ENCODE measurements around the gene POLD4. TPM values are rescaled to one million over a fixed set of nuclear protein-coding genes. Genes with fewer than 3 reads are reported as not detected.

POLD4 gene
- total RNA-seq, 1 experiment from 2014 or later = 15.2 TPM

DNA sequence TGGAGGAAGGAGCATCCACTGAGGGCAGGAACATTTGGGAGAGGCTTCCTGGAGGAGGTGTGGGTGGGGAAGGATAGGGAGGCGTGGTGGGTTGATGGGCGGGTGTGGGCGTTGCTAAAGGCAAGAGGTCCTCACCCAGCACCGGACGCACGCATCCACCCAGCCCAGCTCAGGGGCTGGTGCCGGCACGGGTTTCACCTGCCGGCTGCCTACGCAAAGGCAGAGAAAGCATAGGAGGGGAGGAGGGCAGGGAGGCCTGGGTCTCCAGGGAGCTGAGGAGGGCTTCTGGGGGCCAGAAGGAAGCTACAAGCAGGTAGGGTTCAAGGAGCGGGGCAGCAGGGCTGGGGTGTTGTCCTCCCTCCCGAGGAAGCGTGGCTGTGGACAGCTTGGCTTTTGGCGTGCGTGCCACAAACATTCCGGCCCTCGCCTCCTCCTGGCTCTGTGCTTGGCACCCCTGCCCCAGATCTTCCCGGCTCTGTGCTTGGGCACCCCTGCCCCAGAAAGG, 42.2 kb downstream of the POLD4 start:
- DNase-seq (ENCODE audit: low spot score) = no peak
- in situ Hi-C loops (cut with HindIII; ENCODE audit: low sequenced_read_pairs) = loop anchor here (10.0 kb wide), 1 partner anchor 56 kb away; no protein-coding TSS in a partner anchor

DNA sequence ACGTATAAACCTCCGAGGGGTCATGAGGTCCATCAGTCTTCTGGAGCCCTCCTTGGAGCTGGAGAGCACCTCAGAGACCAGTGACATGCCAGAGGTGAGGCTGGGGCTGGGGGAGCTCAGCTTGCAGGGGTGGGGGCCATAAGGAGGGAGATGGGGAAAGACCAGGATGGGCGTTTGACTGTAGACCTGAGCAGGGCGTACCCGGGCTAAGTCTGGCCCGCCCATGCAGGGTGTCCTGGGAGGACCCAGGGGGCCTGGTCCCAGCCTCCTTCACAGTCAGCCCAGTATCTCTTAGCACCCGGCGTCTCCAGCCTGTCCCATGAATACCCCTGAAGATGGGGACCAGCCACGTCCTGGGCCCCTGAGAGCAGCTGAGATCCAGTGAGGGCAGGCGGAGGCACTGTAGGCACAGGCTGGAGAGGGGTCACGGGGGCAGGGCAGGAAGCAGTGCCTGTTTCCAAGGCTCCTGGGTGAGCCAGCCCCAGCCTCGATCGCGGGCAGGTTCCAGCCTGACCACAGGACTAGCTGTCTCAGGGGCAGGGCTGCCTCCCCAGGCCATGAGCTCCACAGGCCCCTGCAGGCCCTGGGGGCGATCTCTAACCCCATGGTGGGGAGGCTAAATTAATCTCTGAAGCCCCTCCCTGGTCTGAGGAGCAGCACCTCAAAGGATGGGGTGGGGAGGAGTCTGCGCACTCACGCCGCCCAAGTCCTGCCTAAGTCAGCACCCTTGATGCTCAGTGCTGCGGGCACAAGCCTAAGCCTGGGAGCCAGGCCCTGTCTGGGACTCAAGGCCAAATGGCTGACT, 42.9 kb downstream of the POLD4 start:
- no peak for DNase-seq (ENCODE audit: low spot score)
- in situ Hi-C loops (cut with HindIII; ENCODE audit: low sequenced_read_pairs) = loop anchor here (10.0 kb wide), 1 partner anchor 56 kb away; no protein-coding TSS in a partner anchor

DNA sequence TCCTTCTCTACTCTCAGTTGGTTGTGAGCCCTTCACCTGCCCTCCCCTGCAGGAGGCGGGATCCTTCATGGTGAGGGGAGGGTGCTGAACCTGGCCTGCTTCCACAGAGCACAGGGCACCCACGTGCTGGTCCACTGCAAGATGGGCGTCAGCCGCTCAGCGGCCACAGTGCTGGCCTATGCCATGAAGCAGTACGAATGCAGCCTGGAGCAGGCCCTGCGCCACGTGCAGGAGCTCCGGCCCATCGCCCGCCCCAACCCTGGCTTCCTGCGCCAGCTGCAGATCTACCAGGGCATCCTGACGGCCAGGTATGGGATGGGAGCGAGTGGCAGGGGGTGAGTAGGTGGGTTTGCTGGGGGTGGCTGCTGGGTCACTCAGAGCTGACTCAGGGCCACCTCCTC, 43.7 kb downstream of the POLD4 start:
- no peak for DNase-seq (ENCODE audit: low spot score)
- in situ Hi-C loops (cut with HindIII; ENCODE audit: low sequenced_read_pairs) = loop anchor here (10.0 kb wide), 1 partner anchor 55 kb away; no protein-coding TSS in a partner anchor

DNA sequence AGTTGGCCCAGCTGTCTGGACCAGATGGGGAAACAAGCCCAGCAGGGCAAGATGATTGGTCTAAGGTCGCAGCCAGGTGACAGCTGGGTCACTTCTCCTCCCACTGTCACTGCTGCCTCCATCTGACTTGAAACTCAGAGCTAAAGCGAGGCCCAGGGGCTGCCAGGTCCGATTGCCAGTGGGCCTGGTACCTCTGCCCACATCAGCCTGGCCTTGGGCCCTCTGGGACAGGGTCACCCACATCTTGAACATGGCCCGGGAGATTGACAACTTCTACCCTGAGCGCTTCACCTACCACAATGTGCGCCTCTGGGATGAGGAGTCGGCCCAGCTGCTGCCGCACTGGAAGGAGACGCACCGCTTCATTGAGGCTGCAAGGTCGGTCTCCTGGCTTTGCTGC, 44.2 kb downstream of the POLD4 start:
- DNase-seq (ENCODE audit: low spot score) = no peak
- in situ Hi-C loops (cut with HindIII; ENCODE audit: low sequenced_read_pairs) = no loop called here

GRCh38 chr11:67308031-67308866, 45.1 kb downstream of the POLD4 start:
- in situ Hi-C loops (cut with HindIII; ENCODE audit: low sequenced_read_pairs) = no loop called here
- no peak for DNase-seq (ENCODE audit: low spot score)

DNA sequence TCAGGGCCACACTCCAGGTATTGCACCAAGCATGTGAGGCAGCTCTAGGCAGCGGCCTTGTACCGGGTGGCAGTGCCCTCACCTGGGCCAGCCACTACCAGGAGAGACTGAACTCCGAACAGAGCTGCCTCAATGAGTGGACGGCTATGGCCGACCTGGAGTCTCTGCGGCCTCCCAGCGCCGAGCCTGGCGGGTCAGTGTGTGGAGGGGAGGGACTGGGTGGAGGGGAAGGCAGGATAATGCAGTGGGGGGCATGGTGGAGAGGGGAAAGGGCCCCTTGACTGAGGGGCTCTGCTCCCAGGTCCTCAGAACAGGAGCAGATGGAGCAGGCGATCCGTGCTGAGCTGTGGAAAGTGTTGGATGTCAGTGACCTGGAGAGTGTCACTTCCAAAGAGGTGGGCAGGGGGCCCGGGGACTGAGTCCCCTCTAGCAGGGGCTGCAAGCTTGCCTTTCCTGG, 45.8 kb downstream of the POLD4 start:
- in situ Hi-C loops (cut with HindIII; ENCODE audit: low sequenced_read_pairs) = no loop called here
- no peak for DNase-seq (ENCODE audit: low spot score)

DNA sequence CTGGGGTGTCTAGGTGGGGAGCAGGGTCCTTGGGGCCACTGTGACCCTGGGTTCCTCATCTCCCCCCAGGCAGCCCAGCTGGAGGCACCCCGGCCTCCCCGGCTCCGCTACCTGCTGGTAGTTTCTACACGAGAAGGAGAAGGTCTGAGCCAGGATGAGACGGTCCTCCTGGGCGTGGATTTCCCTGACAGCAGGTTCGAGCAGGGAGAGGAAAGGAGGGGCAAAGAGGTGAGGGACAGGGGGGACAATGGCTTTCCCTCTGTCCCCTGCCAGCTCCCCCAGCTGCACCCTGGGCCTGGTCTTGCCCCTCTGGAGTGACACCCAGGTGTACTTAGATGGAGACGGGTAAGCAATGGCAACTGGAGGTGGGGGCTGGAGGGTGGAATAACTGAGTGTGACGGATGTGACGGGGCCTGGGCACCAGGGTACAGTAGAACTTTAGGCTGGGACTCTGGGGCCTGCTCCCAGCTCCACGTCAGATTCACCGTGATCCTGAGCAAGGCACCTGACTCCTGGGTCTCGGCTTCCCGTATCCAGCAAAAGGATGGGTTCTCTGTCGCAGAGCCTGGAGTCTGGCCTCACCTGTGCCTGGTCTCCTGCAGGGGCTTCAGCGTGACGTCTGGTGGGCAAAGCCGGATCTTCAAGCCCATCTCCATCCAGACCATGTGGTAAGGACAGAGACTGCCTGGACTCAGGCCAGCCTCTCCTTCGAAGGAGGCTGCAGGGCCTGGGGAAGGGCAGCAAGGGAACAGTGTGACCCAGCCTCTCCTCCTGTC, 46.4 kb downstream of the POLD4 start:
- no peak for DNase-seq (ENCODE audit: low spot score)
- in situ Hi-C loops (cut with HindIII; ENCODE audit: low sequenced_read_pairs) = no loop called here

- no peak for DNase-seq (ENCODE audit: low spot score)
These were observed 48.7 kb downstream of the POLD4 start for GRCh38 chr11:67304511-67305113.

GRCh38 chr11:67303835-67304411, 49.4 kb downstream of the POLD4 start:
- peak; percentile 36 for DNase-seq (ENCODE audit: low spot score)
- in situ Hi-C loops (cut with HindIII; ENCODE audit: low sequenced_read_pairs) = no loop called here

More at GRCh38 chr11:67304511-67305113, 48.7 kb downstream of the POLD4 start:
- in situ Hi-C loops (cut with HindIII; ENCODE audit: low sequenced_read_pairs) = no loop called here

DNA sequence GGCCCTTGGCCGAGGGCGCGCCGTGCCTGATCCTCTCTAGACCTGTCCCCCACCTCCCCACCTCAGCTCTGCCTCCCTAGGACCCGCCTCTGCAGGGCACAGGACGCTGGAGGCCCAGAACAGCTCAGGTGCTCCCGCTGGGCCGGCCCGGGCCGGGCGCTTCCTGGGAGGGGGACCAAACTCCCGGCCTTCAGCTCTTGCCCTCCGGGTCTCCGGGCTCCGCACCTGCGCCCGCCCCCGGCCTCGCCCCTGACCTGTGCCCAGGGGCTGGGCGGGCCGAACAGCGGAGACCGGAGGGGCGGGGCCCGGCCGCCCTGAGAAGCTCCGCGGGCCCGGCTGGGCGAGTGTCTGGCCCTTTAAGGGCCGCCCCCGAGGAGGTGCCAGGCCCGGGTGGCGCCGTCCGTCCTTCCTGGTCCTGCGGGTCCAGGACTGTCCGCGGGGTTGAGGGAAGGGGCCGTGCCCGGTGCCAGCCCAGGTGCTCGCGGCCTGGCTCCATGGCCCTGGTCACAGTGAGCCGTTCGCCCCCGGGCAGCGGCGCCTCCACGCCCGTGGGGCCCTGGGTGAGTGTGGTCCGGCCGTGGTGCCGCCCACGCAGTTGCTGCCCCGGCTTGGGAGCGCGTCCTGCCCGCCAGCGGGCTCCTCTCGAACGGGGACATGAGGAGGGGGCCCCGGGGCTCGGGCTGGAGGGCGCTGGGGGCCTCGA, 50.1 kb downstream of the POLD4 start, which contains the start of gene SSH3:
Gene SSH3, plus strand, starts transcription at position 399 of the 703 bp plus-strand sequence. Its CDS starts 96 bp downstream, at position 495.
- in situ Hi-C loops (cut with HindIII; ENCODE audit: low sequenced_read_pairs) = no loop called here
- DNase-seq (ENCODE audit: low spot score) = peak; percentile 84

- in situ Hi-C loops (cut with HindIII; ENCODE audit: low sequenced_read_pairs) = no loop called here
- DNase-seq (ENCODE audit: low spot score) = peak; percentile 25
These were observed 50.7 kb downstream of the POLD4 start for GRCh38 chr11:67302571-67303131.

- in situ Hi-C loops (cut with HindIII; ENCODE audit: low sequenced_read_pairs) = no loop called here
- peak; percentile 79 for DNase-seq (ENCODE audit: low spot score)
These were observed 51.3 kb downstream of the POLD4 start for GRCh38 chr11:67301951-67302516.

DNA sequence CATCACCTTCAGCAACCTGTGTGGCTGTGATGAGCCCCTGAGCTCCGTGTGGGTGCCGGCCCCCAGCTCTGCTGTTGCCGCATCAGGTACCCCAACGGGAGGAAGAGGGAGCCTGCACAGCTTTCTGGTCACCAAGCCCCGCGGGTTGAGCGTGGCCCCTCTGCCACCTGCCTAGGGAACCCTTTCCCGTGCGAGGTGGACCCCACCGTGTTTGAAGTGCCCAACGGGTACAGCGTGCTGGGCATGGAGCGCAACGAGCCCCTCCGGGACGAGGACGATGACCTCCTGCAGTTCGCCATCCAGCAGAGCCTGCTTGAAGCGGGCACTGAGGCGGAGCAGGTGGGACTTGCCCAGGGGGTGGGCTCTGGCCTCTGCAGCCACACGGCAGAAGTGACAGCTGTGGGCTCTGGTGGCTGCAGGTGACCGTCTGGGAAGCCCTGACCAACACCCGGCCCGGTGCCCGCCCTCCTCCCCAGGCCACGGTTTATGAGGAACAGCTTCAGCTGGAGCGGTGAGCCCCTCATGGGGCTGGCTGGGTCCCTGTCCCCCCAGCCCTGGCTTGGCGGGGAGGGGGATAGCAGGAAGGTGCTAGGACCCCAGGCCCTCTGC, 51.9 kb downstream of the POLD4 start:
- in situ Hi-C loops (cut with HindIII; ENCODE audit: low sequenced_read_pairs) = no loop called here
- DNase-seq (ENCODE audit: low spot score) = no peak

Measured in G401 (cell line).